ENCODE data around the gene YWHAG. TPM values are rescaled to one million over a fixed set of nuclear protein-coding genes. Genes with fewer than 3 reads are reported as not detected.

The YWHAG gene
- total and polyA plus RNA-seq, 2 of the 13 experiments (the other 11 are each of a cell fraction or from before 2014, with no cell fraction given), result 36.9 to 67.5 TPM

DNA sequence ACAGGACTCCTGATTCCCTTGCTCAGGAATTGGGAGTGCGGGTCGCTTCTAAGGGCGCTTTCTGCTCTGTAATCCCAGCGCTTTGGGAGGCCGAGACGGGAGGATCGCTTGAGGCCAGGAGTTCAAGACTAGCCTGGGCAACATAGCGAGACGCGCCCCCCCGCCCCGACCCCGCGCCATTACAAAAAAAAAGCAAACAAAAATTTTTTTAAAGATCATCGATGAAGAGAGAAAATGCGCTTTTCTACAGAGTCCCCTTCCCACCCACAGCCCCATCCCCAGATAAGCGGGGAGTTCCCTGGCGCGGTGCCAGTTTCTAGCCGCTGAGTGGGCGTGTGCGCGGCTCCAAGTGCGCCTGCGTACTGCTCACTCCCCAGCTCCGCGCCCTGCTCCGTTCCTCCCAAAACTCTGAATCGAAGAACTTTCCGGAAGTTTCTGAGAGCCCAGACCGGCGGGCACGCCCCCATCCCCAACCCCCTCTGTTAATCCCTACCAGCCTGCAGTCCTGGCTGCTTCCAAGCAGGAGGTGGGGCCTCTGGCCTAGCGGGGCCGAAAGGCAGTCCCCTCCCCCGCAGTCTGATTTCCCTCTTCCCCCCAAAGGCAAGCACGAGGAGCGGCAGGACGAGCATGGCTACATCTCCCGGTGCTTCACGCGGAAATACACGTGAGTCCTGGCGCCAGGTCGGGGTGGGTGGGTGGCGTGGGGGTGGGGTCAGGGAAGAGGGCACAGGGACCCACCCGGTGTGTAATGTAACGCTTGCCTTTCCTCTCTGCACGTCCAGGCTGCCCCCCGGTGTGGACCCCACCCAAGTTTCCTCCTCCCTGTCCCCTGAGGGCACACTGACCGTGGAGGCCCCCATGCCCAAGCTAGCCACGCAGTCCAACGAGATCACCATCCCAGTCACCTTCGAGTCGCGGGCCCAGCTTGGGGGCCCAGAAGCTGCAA is 55.3 kb downstream of the YWHAG start (continued):
- TF ChIP-seq, protein P1, sequence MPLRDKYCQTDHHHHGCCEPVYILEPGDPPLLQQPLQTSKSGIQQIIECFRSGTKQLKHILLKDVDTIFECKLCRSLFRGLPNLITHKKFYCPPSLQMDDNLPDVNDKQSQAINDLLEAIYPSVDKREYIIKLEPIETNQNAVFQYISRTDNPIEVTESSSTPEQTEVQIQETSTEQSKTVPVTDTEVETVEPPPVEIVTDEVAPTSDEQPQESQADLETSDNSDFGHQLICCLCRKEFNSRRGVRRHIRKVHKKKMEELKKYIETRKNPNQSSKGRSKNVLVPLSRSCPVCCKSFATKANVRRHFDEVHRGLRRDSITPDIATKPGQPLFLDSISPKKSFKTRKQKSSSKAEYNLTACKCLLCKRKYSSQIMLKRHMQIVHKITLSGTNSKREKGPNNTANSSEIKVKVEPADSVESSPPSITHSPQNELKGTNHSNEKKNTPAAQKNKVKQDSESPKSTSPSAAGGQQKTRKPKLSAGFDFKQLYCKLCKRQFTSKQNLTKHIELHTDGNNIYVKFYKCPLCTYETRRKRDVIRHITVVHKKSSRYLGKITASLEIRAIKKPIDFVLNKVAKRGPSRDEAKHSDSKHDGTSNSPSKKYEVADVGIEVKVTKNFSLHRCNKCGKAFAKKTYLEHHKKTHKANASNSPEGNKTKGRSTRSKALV (CRISPR knock-in tag; IDR thresholded peaks at IDR 0.05), result no peak
- TF ChIP-seq MAZ (IDR thresholded peaks at IDR 0.05; ENCODE audit: borderline replicate concordance, low read depth, low read length), result 0 out of 2 replicates have a peak, but pooled peaks have one; percentile 46
- TF ChIP-seq MAZ (CRISPR knock-in tag; IDR thresholded peaks at IDR 0.05; ENCODE audit: low read depth), result no peak
- no peak for TF ChIP-seq CHD4 (IDR thresholded peaks at IDR 0.05; ENCODE audit: borderline replicate concordance, low read length)
- no peak for TF ChIP-seq HMG20B (CRISPR knock-in tag; conservative IDR thresholded peaks at IDR 0.05)
- TF ChIP-seq CHD2 (IDR thresholded peaks at IDR 0.05; ENCODE audit: low read depth, low read length), result no peak
- TF ChIP-seq ARID2 (CRISPR knock-in tag; IDR thresholded peaks at IDR 0.05; ENCODE audit: borderline replicate concordance), result no peak
- no peak for TF ChIP-seq ZNF839 (CRISPR knock-in tag; IDR thresholded peaks at IDR 0.05; ENCODE audit: borderline replicate concordance)
- no peak for TF ChIP-seq SCMH1 (CRISPR knock-in tag; IDR thresholded peaks at IDR 0.05; ENCODE audit: borderline replicate concordance)
- peak; percentile 45; the same call in 1 of the 2 replicates for TF ChIP-seq SP4 (CRISPR knock-in tag; IDR thresholded peaks at IDR 0.05)
- TF ChIP-seq SATB2 (CRISPR knock-in tag; IDR thresholded peaks at IDR 0.05), result no peak
- TF ChIP-seq ZNF598 (CRISPR knock-in tag; IDR thresholded peaks at IDR 0.05; ENCODE audit: borderline replicate concordance), result no peak
- TF ChIP-seq, protein P2, sequence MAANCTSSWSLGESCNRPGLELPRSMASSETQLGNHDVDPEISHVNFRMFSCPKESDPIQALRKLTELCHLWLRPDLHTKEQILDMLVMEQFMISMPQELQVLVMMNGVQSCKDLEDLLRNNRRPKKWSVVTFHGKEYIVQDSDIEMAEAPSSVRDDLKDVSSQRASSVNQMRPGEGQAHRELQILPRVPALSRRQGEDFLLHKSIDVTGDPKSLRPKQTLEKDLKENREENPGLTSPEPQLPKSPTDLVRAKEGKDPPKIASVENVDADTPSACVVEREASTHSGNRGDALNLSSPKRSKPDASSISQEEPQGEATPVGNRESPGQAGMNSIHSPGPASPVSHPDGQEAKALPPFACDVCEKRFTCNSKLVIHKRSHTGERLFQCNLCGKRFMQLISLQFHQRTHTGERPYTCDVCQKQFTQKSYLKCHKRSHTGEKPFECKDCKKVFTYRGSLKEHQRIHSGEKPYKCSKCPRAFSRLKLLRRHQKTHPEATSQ (CRISPR knock-in tag; IDR thresholded peaks at IDR 0.05; ENCODE audit: borderline replicate concordance), result no peak
- TF ChIP-seq, protein P3, sequence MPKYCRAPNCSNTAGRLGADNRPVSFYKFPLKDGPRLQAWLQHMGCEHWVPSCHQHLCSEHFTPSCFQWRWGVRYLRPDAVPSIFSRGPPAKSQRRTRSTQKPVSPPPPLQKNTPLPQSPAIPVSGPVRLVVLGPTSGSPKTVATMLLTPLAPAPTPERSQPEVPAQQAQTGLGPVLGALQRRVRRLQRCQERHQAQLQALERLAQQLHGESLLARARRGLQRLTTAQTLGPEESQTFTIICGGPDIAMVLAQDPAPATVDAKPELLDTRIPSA (CRISPR knock-in tag; IDR thresholded peaks at IDR 0.05; ENCODE audit: borderline replicate concordance), result no peak
- TF ChIP-seq ZFY (CRISPR knock-in tag; IDR thresholded peaks at IDR 0.05), result peak; percentile 43; the same call in 1 of the 2 replicates
- TF ChIP-seq BRCA1 (CRISPR knock-in tag; IDR thresholded peaks at IDR 0.05), result no peak
- TF ChIP-seq, protein P4, sequence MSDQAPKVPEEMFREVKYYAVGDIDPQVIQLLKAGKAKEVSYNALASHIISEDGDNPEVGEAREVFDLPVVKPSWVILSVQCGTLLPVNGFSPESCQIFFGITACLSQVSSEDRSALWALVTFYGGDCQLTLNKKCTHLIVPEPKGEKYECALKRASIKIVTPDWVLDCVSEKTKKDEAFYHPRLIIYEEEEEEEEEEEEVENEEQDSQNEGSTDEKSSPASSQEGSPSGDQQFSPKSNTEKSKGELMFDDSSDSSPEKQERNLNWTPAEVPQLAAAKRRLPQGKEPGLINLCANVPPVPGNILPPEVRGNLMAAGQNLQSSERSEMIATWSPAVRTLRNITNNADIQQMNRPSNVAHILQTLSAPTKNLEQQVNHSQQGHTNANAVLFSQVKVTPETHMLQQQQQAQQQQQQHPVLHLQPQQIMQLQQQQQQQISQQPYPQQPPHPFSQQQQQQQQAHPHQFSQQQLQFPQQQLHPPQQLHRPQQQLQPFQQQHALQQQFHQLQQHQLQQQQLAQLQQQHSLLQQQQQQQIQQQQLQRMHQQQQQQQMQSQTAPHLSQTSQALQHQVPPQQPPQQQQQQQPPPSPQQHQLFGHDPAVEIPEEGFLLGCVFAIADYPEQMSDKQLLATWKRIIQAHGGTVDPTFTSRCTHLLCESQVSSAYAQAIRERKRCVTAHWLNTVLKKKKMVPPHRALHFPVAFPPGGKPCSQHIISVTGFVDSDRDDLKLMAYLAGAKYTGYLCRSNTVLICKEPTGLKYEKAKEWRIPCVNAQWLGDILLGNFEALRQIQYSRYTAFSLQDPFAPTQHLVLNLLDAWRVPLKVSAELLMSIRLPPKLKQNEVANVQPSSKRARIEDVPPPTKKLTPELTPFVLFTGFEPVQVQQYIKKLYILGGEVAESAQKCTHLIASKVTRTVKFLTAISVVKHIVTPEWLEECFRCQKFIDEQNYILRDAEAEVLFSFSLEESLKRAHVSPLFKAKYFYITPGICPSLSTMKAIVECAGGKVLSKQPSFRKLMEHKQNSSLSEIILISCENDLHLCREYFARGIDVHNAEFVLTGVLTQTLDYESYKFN (CRISPR knock-in tag; conservative IDR thresholded peaks at IDR 0.05), result peak; percentile 45; the same call in 1 of the 2 replicates
- no peak for TF ChIP-seq CBX1 (IDR thresholded peaks at IDR 0.05; ENCODE audit: low read depth)
- no peak for TF ChIP-seq SMYD3 (CRISPR knock-in tag; IDR thresholded peaks at IDR 0.05)
- TF ChIP-seq NCOA5 (CRISPR knock-in tag; IDR thresholded peaks at IDR 0.05), result no peak
- no peak for TF ChIP-seq ZNF251 (CRISPR knock-in tag; IDR thresholded peaks at IDR 0.05)
- no peak for TF ChIP-seq REXO4 (CRISPR knock-in tag; IDR thresholded peaks at IDR 0.05; ENCODE audit: borderline replicate concordance)
